ENCODE measurements around the gene SPEF1. TPM values are rescaled to one million over a fixed set of nuclear protein-coding genes. Genes with fewer than 3 reads are reported as not detected.

SPEF1 gene
- total and polyA plus RNA-seq, 10 of the 15 experiments (the other 5 are each of a cell fraction or from before 2014, with no cell fraction given): 0.12 TPM; not detected in 9

DNA sequence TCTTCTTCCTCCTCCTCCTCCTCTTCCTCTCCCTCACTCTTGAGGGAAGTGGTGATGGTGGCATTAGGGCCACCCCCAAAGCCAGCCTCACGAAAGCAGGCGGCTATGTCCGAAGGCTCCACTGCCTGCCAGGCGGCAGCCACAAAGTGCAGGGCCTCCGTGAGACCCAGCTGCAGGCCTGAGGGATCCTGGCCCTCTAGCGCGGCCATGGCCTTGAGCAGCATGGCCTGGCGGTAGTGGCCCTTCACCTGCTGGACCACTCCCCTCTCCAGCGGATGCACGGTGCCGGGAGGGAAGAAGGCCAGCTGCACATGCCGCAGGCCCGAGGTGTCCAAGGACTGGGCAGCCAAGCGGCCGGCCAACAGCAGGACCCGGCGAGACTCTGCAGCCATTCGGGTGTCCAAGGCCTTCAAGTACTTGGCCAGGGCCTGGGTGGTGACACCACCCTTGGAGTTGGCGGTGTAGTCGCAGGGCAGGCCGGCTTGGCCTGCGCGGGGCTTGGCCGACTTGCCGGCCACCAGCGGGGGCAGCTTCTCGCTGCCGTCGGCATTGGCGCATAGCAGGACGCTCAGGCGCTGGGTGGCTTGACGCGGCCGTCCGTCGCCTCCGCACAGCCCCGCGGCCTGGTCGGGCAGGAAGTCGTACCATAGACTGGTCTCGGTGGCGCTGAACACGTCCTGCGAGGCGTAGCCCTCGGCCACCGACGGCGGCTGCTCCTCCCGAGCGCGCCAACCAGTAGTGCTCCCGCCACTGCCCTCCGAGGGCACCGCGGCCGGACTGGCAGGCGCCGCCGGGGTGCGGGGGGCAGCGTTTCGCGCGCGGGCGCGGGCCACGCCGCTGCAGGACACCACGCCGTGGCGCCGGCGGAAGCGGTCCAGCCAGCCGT is 4.2 kb upstream of the SPEF1 start:
- H3K9ac ChIP-seq (ENCODE audit: control insufficient read depth, insufficient read depth, low read length): peak overlapping the region; percentile 74
- FAIRE-seq: no peak

DNA sequence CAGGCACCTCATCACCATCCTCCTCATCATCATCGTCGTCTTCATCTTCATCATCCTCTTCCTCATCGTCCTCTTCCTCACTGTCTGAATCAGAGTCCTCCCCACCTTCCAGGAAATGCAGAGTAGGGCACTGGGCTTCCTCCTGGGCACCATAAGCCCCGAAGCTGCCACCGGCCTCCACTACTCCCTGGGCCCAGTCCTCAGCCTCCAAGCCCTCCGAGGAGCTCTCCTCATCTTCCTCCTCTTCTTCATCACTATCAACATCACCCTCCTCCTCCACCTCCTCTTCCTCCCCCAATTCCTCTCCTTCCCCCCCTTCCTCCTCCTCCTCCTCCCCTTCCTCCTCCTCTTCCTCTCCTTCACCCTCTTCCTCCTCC is 3.6 kb upstream of the SPEF1 start:
- 85% methylated on average over 6 of the region's 6 CpGs for WGBS (ENCODE audit: insufficient coverage, insufficient replicate concordance, low lambda C conversion rate, missing lambda C conversion rate)
- TF ChIP-seq, protein P1, sequence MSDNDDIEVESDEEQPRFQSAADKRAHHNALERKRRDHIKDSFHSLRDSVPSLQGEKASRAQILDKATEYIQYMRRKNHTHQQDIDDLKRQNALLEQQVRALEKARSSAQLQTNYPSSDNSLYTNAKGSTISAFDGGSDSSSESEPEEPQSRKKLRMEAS (IDR thresholded peaks at IDR 0.05; ENCODE audit: low read depth, low read length): no peak
- TF ChIP-seq, protein P2, sequence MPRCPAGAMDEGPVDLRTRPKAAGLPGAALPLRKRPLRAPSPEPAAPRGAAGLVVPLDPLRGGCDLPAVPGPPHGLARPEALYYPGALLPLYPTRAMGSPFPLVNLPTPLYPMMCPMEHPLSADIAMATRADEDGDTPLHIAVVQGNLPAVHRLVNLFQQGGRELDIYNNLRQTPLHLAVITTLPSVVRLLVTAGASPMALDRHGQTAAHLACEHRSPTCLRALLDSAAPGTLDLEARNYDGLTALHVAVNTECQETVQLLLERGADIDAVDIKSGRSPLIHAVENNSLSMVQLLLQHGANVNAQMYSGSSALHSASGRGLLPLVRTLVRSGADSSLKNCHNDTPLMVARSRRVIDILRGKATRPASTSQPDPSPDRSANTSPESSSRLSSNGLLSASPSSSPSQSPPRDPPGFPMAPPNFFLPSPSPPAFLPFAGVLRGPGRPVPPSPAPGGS (IDR thresholded peaks at IDR 0.05; ENCODE audit: borderline replicate concordance, insufficient read depth, low read depth, low read length, poor library complexity, severe bottlenecking): no peak
- TF ChIP-seq, protein P3, sequence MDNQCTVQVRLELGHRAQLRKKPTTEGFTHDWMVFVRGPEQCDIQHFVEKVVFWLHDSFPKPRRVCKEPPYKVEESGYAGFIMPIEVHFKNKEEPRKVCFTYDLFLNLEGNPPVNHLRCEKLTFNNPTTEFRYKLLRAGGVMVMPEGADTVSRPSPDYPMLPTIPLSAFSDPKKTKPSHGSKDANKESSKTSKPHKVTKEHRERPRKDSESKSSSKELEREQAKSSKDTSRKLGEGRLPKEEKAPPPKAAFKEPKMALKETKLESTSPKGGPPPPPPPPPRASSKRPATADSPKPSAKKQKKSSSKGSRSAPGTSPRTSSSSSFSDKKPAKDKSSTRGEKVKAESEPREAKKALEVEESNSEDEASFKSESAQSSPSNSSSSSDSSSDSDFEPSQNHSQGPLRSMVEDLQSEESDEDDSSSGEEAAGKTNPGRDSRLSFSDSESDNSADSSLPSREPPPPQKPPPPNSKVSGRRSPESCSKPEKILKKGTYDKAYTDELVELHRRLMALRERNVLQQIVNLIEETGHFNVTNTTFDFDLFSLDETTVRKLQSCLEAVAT (IDR thresholded peaks at IDR 0.05): no peak
- TF ChIP-seq JUNB (IDR thresholded peaks at IDR 0.05): no peak
- TF ChIP-seq MYC (IDR thresholded peaks at IDR 0.05; ENCODE audit: insufficient read depth, insufficient read length, insufficient replicate concordance, low read length, severe bottlenecking): no peak
- TF ChIP-seq TBL1XR1 (IDR thresholded peaks at IDR 0.05; ENCODE audit: low read depth, low read length): no peak
- no peak for TF ChIP-seq CEBPB (IDR thresholded peaks at IDR 0.05; ENCODE audit: borderline replicate concordance in 1 of 2, low read depth in 2 of 2, low read length in 2 of 2)
- TF ChIP-seq HDAC2 (IDR thresholded peaks at IDR 0.05): no peak

More for the DNA sequence above, 4.2 kb upstream of the SPEF1 start:
- no peak for DNase-seq (ENCODE audit: low read depth, low spot score)
- WGBS (ENCODE audit: insufficient coverage, insufficient replicate concordance, low lambda C conversion rate, missing lambda C conversion rate): 38% methylated on average over 78 of the region's 79 CpGs
- H3K36me3 ChIP-seq (ENCODE audit: control insufficient read depth in 2 of 2, insufficient read depth in 2 of 2, low read length in 1 of 2): no peaks in the 10 kb centered on the region
- no peak overlapping the region for H2AFZ ChIP-seq (ENCODE audit: control insufficient read depth, low read depth, low read length)
- POLR2A ChIA-PET: interaction anchor here (1.0 to 2.4 kb wide), 2 partner anchors 35 to 59 kb away, joined by 3 to 12 read pairs; partner anchors contain the start of gene AP5S1
- TF ChIP-seq IKZF1 (conservative IDR thresholded peaks at IDR 0.05): peak; percentile 29
- TF ChIP-seq EGR1 (IDR thresholded peaks at IDR 0.05; ENCODE audit: borderline replicate concordance in 1 of 2, low read depth in 2 of 2, low read length in 2 of 2): no peak
- RAD21 ChIA-PET (ENCODE audit: unreplicated experiment): interaction anchor here (1.1 to 5.2 kb wide), 9 partner anchors 10 to 288 kb away, joined by 3 to 31 read pairs (median 4); partner anchors contain the start of genes AP5S1 and CDC25B
- no peaks in the 10 kb centered on the region for H3K27me3 ChIP-seq (replicated peaks in 1 of 2; ENCODE audit: control insufficient read depth in 2 of 2, insufficient read depth in 2 of 2, low read length in 1 of 2)
- SMC1A ChIA-PET (ENCODE audit: uncharacterized antibody, unreplicated experiment): interaction anchor here (0.8 to 4.6 kb wide), 4 partner anchors 10 to 69 kb away, joined by 3 to 43 read pairs (median 5); partner anchors contain the start of gene AP5S1
- ATAC-seq: no peak
- in situ Hi-C loops (cut with MboI) (no loop called here), intact Hi-C loops (cut with micrococcal nuclease; ENCODE audit: unreplicated experiment) (loop anchor here (2.0 to 10.0 kb wide), 3 partner anchors 69 to 297 kb away; partner anchors contain the start of gene RNF24)
- CTCF ChIA-PET: interaction anchor here (1.1 to 4.8 kb wide), 6 partner anchors 17 to 300 kb away, joined by 4 to 85 read pairs (median 17); partner anchors contain the start of genes ADISSP and AP5S1
- no TSS peak for BruUV-seq (replicated peaks)
- no peak overlapping the region for H3K27ac ChIP-seq (ENCODE audit: control insufficient read depth, insufficient read depth)
- H3K79me2 ChIP-seq (ENCODE audit: control insufficient read depth, insufficient read depth, low read length): peaks cover 14% of the 10 kb centered on the region
- H3K4me3 ChIP-seq: peak overlapping the region; percentile 82
- H3K9me3 ChIP-seq (replicated peaks; ENCODE audit: control insufficient read depth, insufficient read depth, low read length): no peaks in the 10 kb centered on the region
- peak overlapping the region; percentile 72 for H3K4me2 ChIP-seq (ENCODE audit: control insufficient read depth, insufficient read depth)
- peaks cover 17% of the 10 kb centered on the region for H3K4me1 ChIP-seq (ENCODE audit: control insufficient read depth, insufficient read depth, low read length)
- H4K20me1 ChIP-seq (ENCODE audit: control insufficient read depth, insufficient read depth): no peaks in the 10 kb centered on the region

More for the DNA sequence above, 3.6 kb upstream of the SPEF1 start:
- Histone ChIP-seq H3K4me2 (ENCODE audit: control insufficient read depth, insufficient read depth) (peak overlapping the region; percentile 72), H3K79me2 (ENCODE audit: control insufficient read depth, insufficient read depth, low read length) (peaks cover 14% of the 10 kb centered on the region), H3K27ac (ENCODE audit: control insufficient read depth, insufficient read depth) (no peak overlapping the region), H3K4me1 (ENCODE audit: control insufficient read depth, insufficient read depth, low read length) (peaks cover 17% of the 10 kb centered on the region), H3K9me3 (replicated peaks; ENCODE audit: control insufficient read depth, insufficient read depth, low read length) (no peaks in the 10 kb centered on the region), H3K4me3 (no peak overlapping the region), H3K36me3 (ENCODE audit: control insufficient read depth in 2 of 2, insufficient read depth in 2 of 2, low read length in 1 of 2) (no peaks in the 10 kb centered on the region), H3K27me3 (replicated peaks in 1 of 2; ENCODE audit: control insufficient read depth in 2 of 2, insufficient read depth in 2 of 2, low read length in 1 of 2) (no peaks in the 10 kb centered on the region), H4K20me1 (ENCODE audit: control insufficient read depth, insufficient read depth) (no peaks in the 10 kb centered on the region), H3K9ac (ENCODE audit: control insufficient read depth, insufficient read depth, low read length) (no peak overlapping the region), H2AFZ (ENCODE audit: control insufficient read depth, low read depth, low read length) (no peak overlapping the region)
- in situ Hi-C loops (cut with MboI) (loop anchor here (5.0 kb wide), 1 partner anchor 302 kb away; no protein-coding TSS in a partner anchor), intact Hi-C loops (cut with micrococcal nuclease; ENCODE audit: unreplicated experiment) (loop anchor here (5.0 to 10.0 kb wide), 3 partner anchors 68 to 297 kb away; partner anchors contain the start of gene RNF24)
- ChIA-PET SMC1A (ENCODE audit: uncharacterized antibody, unreplicated experiment) (no interaction called here), RAD21 (ENCODE audit: unreplicated experiment) (interaction anchor here (3.2 kb wide), 1 partner anchor 36 kb away, joined by 26 read pairs; the partner anchor contains the start of gene AP5S1), CTCF (interaction anchor here (0.5 kb wide), 1 partner anchor 18 kb away, joined by 3 read pairs; no protein-coding TSS in a partner anchor), POLR2A (no interaction called here)
- DNase-seq (ENCODE audit: low read depth, low spot score): no peak
- BruUV-seq (replicated peaks): no TSS peak
- FAIRE-seq: no peak
- ATAC-seq: no peak
